Superior temporal gyrus (tissue), 1 donor: Measurements from ENCODE around the gene PLXNA4.

ENCODE experiments used
- DNase-seq: peaks from one replicate; pipeline ENCODE4 v3.0.0-alpha.2; 2016; ENCODE audit errors: extremely low spot score

PLXNA4 gene

DNA sequence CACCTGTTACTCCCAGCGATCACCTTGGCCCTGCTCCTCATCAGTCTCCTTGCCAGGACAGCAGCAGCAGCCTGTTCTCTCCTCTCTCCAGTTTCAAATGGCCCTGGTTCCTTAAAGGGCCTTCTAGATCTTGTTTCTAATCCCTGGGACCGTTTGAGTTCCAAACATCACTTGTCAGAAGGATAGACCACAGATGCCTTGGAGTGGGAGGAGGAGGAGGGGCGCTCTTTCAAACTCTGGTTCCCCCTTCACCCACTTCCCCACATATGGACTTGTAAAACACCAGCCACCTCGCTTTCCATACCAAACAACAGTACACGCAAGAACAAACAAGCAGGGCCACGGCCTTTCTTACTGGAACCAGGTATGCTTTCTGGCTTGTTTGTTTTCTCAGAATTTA is 104.8 kb downstream of the PLXNA4 start:
- DNase-seq: no peak

- DNase-seq: no peak
Observed at GRCh38 chr7:132469681-132470080, 106.6 kb downstream of the PLXNA4 start.

DNA sequence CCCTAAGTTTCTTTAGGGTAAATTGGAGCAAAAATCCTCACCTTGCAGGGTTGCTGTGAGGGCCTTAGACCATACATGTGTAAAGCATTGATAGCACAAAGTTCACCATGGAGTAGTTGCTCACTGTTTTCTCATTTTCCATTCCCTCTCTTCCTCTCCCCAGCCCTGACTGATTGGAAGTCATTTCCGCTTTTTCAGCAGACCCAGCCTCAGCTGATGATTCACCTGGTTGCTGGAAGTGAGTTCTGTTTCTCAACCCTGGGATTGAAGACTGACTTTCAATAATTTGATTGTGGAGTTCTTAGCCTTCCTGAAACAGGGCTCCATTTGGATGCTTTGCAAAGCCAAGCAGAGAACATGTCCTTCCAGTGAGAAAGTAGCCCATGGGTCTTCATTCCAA is 107.0 kb downstream of the PLXNA4 start:
- no peak for DNase-seq

DNA sequence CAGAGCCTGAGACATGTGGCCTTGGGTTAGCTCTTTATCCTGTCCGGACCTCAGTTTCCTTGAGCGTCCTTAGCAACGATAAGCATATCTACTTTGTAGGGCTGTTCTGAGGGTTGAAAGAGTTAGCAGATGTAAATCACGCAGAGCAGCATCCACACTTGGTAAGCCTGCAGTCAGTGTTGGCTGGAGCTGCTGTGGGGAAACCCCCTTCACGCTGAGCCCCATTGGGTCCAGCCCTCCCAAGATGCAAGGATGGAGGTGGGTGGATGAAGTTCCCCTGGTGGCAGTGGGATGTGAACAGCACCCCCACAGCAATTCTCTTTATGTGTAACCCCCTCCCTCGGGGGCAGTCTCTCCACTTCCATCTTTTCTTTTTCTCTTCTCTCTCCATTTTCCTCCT is 109.9 kb downstream of the PLXNA4 start:
- DNase-seq: no peak

GRCh38 chr7:132465516-132465915 is 110.8 kb downstream of the PLXNA4 start:
- DNase-seq: no peak

GRCh38 chr7:132464740-132465139 is 111.5 kb downstream of the PLXNA4 start:
- DNase-seq: no peak

- DNase-seq: no peak
Observed at GRCh38 chr7:132463922-132464321, 112.3 kb downstream of the PLXNA4 start.

- DNase-seq: no peak
Observed at GRCh38 chr7:132462478-132462877, 113.8 kb downstream of the PLXNA4 start.

GRCh38 chr7:132461032-132461592 is 115.2 kb downstream of the PLXNA4 start:
- DNase-seq: no peak

DNA sequence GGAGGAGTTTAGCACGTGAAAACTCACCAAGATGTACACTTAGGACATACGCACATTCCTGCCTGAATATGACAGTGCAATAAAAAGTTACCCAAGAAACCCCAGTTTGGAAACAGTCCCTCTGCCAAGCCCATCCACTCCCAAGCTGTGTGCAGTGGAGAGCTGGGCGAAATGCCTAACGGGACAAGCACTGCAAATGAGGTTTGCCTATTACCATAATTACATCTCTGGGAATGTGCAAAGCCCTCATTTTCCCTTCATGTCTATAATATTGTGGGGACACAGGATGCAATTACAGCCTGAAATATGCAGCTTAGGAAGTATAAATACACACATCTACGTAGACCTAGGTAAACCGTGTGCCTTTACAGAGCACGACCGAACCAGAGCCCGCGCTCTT is 117.5 kb downstream of the PLXNA4 start:
- DNase-seq: no peak

DNA sequence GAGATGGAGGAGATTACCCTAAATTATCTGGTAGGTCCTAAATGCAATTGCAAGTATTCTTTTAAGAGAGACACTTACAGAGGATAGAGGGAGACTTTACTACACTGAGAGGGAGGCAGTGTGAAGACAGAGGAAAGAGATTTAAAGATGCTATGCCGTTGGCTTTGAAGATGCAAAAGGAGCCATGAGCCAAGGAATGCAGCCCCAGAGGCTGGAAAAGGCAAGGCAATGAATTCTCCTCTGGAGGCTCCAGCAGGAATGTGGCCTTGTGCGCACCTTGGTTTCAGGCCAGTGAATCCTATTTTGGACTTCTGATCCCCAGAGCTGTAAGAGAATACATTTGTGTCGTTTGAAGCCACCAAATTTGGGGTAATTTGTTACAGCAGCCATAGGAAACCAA is 118.6 kb downstream of the PLXNA4 start:
- no peak for DNase-seq

DNA sequence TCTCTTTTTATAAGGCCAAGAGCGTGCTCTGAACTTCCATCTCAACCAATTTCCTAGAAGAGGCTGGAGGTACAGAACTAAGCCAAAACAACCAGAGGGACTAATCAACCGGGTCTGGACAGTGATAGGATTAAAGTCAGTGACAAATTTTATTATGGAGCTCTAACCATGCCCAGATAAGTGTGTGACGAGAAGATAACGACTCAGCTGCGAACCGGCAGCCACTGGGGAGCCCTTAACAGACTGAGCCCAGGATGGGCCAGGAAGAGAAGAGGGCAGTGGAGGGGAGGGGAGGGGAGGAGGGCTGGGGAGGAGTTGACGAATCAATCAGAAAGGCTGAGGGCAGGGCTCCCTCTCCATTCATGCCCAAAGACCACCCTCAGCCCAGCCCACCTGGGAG is 119.9 kb downstream of the PLXNA4 start:
- no peak for DNase-seq

DNA sequence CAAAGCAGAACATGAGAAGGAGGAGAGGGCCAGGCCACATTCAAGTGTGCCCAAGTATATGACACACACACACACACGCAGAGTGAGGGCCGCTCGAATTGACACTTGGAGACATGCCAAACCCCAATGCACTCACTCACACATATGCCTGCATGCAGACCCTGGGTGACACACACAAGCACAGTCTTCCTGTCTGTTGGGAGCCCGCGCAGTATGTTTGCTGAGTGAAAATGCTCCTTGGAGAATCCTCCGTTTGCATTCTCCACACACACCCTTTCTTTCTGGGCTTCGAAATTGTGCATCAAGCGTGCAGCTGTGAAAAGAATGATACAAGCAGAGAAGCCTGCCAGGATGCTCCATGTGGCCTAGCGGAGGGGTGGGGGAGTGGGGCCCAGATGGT is 120.9 kb downstream of the PLXNA4 start:
- no peak for DNase-seq

- DNase-seq: no peak
Observed at GRCh38 chr7:132453826-132454225, 122.4 kb downstream of the PLXNA4 start.

DNA sequence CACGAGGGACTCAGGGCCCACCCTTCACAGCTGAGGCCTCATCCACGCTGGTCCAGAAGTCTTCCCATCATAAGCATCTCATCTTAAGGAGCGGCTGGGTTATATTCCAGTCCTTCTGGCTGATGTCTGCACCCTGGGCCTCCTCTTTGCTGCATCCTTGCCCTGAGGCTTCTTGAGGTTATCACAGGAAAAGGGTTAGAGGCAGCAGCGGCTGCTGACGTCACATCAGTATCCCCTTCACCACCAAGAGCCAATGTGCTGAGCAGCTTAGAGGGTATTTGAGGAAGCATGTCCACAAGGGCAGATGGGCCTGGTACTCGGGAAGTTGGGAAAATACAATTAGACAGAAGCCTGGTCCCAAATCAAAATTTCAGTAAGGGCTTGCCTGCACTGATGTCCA is 125.1 kb downstream of the PLXNA4 start:
- DNase-seq: no peak

DNA sequence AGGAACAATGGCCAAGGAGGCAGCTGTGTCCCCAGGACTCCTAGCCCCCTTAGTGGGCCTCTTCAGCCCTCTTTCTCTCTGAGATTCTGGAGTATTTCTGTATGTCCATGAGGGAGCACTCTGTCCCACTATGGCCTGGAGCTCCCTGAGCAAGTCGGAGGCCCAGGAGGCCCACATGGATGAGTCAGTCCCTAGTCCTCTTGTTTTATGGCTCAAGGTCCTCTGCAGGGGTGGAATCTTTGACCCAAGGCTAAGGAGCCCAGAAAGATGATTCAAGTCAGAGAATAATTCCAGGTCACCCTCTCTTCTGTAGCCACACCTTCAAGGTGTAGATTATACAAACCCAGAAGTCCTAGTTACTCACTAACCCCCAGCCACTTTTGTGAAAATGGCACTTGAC is 125.6 kb downstream of the PLXNA4 start:
- DNase-seq: no peak

DNA sequence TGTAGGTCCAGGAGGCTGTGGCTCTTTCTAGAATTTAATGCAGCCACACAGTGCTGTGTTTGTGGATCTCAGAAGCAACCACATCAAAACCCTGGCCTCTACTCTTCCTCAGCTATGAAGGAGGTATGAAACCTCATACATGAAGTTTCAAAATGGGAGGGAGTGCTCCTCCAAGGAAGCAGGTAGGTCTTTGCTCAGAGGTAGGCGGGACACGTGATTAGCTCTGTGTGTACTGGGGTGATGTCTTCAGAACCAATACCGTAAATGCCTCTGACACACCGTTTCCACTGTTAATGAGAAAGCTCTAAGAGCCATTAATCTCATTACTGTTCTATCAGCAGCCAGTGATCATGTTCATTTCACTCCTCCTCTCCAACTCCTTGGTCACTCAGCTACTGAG is 126.1 kb downstream of the PLXNA4 start:
- DNase-seq: no peak

GRCh38 chr7:132446666-132447278 is 129.5 kb downstream of the PLXNA4 start:
- no peak for DNase-seq

GRCh38 chr7:132446260-132446659 is 130.0 kb downstream of the PLXNA4 start:
- DNase-seq: no peak

- no peak for DNase-seq
Observed at GRCh38 chr7:132443761-132444520, 132.3 kb downstream of the PLXNA4 start.

- DNase-seq: no peak
Observed at GRCh38 chr7:132441935-132442334, 134.3 kb downstream of the PLXNA4 start.

DNA sequence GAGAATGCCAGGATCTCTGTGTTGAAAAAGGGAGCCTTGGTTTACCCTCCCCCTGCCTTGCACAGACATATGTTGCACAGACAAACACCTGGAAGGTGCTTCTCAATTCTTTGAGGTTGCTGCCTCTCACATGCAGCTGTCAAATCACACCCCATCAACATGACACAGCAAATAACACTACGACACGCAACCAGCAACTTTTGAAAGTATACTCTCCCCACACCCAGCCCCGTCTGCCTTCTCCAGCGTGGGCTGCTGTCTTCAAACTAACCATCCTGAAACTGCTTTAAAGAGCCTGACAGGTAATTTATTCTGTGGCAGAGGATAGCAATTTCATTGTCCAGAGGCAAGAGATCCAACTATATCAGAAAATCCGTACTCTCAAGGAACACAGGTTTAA is 136.1 kb downstream of the PLXNA4 start:
- DNase-seq: no peak

GRCh38 chr7:132438926-132439325 is 137.3 kb downstream of the PLXNA4 start:
- DNase-seq: no peak
